Tibial nerve (tissue), 4 donors: ENCODE measurements around the gene AGPAT3.

ENCODE experiments used
- EP300 ChIP-seq, 2 donors: sonication (generic); formaldehyde crosslinking; IDR thresholded peaks; one replicate each; pipeline ENCODE4 v1.6.1; 2017; ENCODE audit warnings: antibody characterized with exemption in 2 of 2, mild to moderate bottlenecking in 1 of 2
- POLR2A ChIP-seq, 2 donors: fragments of 450-650 bp; IDR thresholded peaks; one replicate each; pipeline ENCODE4 v1.6.1; 2017; ENCODE audit warnings: antibody characterized with exemption in 2 of 2, mild to moderate bottlenecking in 2 of 2, moderate library complexity in 2 of 2
- TF ChIP-seq, protein P1 (sequence below), 5 experiments: fragments of 200-600 bp in 3 of 5; fragments of 450-650 bp in 2 of 5; sonication (generic) in 3 of 5; IDR thresholded peaks; one replicate each; pipeline ENCODE4 v1.5.1; 2016 to 2019; ENCODE audit warnings: antibody characterized with exemption in 5 of 5, mild to moderate bottlenecking in 3 of 5, moderate library complexity in 2 of 5

DNA sequence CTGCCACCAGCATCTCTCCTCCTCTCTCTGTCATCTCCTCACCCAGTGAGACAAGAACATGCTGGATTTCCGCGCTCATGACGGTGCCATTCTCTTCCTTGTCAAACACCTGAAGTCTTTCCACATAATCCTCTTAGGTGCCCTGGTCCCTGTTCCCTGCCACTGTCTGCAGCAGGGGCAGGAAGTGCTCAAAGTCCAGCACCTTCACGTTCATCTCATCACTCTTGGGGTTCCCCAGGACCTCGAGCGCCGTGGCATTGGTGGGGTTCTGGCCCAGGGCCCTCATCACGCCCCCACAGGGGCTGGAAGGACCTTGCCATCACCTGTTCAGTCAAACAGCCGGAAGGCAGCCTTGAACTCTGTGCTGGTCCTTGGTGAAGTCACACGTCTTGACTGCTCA lies 9.1 kb upstream of the AGPAT3 start:
- TF ChIP-seq, protein P1, sequence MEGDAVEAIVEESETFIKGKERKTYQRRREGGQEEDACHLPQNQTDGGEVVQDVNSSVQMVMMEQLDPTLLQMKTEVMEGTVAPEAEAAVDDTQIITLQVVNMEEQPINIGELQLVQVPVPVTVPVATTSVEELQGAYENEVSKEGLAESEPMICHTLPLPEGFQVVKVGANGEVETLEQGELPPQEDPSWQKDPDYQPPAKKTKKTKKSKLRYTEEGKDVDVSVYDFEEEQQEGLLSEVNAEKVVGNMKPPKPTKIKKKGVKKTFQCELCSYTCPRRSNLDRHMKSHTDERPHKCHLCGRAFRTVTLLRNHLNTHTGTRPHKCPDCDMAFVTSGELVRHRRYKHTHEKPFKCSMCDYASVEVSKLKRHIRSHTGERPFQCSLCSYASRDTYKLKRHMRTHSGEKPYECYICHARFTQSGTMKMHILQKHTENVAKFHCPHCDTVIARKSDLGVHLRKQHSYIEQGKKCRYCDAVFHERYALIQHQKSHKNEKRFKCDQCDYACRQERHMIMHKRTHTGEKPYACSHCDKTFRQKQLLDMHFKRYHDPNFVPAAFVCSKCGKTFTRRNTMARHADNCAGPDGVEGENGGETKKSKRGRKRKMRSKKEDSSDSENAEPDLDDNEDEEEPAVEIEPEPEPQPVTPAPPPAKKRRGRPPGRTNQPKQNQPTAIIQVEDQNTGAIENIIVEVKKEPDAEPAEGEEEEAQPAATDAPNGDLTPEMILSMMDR (IDR thresholded peaks at IDR 0.05) = no peak
- no peak for TF ChIP-seq POLR2A (IDR thresholded peaks at IDR 0.05)
- no peak for TF ChIP-seq EP300 (IDR thresholded peaks at IDR 0.05)
